ENCODE results near the gene KBTBD6. TPM values are rescaled to one million over a fixed set of nuclear protein-coding genes. Genes with fewer than 3 reads are reported as not detected.

The KBTBD6 gene
- total and polyA plus RNA-seq, 8 donors: 1.8 to 4.4 (median 3.5) TPM

GRCh38 chr13:41144576-41144975, 12.0 kb upstream of the KBTBD6 start:
- intact Hi-C loops (cut with DNase I): no loop called here
- no peak for ATAC-seq
- FAIRE-seq: no peak
- no peak for DNase-seq
- no peaks in the 10 kb centered on the region for H3K27me3 ChIP-seq
- H3K36me3 ChIP-seq: no peaks in the 10 kb centered on the region
- 69 to 75% methylated on average over 2 of the region's 2 CpGs for WGBS, 2 donors
- H3K27ac ChIP-seq: no peak overlapping the region
- H3K4me1 ChIP-seq: no peaks in the 10 kb centered on the region
- TF ChIP-seq CTCF (IDR thresholded peaks at IDR 0.05): no peak
- H3K9me3 ChIP-seq: no peaks in the 10 kb centered on the region
- H3K4me3 ChIP-seq: no peak overlapping the region

- WGBS, 2 donors: 70 to 81% methylated on average over 3 of the region's 3 CpGs
- FAIRE-seq: no peak
- Histone ChIP-seq H3K27me3 (no peaks in the 10 kb centered on the region), H3K27ac (no peak overlapping the region), H3K9me3 (no peaks in the 10 kb centered on the region), H3K4me3 (no peak overlapping the region), H3K4me1 (no peaks in the 10 kb centered on the region), H3K36me3 (no peaks in the 10 kb centered on the region)
- ATAC-seq: no peak
- intact Hi-C loops (cut with DNase I): loop anchor here in 1 of 3 donors (5.0 kb wide), 1 partner anchor 53 kb away; the partner anchor contains the start of gene KBTBD7
- TF ChIP-seq CTCF (IDR thresholded peaks at IDR 0.05): no peak
- DNase-seq: no peak
Observed at GRCh38 chr13:41139296-41139966, 6.8 kb upstream of the KBTBD6 start.

- intact Hi-C loops (cut with DNase I): loop anchor here in 1 of 3 donors (5.0 kb wide), 1 partner anchor 54 kb away; the partner anchor contains the start of gene KBTBD7
- DNase-seq: no peak
Observed at GRCh38 chr13:41137951-41138350, 5.3 kb upstream of the KBTBD6 start.

GRCh38 chr13:41137241-41137640, 4.6 kb upstream of the KBTBD6 start:
- Histone ChIP-seq H3K4me3 (no peak overlapping the region), H3K27me3 (no peaks in the 10 kb centered on the region), H3K9me3 (no peaks in the 10 kb centered on the region), H3K4me1 (no peaks in the 10 kb centered on the region), H3K27ac (no peak overlapping the region), H3K36me3 (no peaks in the 10 kb centered on the region)
- WGBS, 2 donors: 75 to 79% methylated on average over 3 of the region's 3 CpGs
- no peak for DNase-seq
- ATAC-seq: no peak
- no peak for FAIRE-seq
- TF ChIP-seq CTCF (IDR thresholded peaks at IDR 0.05): no peak
- intact Hi-C loops (cut with DNase I): loop anchor here in 1 of 3 donors (5.0 kb wide), 1 partner anchor 55 kb away; the partner anchor contains the start of gene KBTBD7

More at GRCh38 chr13:41137951-41138350, 5.3 kb upstream of the KBTBD6 start:
- Histone ChIP-seq H3K4me3 (no peak overlapping the region), H3K27ac (no peak overlapping the region), H3K27me3 (no peaks in the 10 kb centered on the region), H3K36me3 (no peaks in the 10 kb centered on the region), H3K9me3 (no peaks in the 10 kb centered on the region), H3K4me1 (no peaks in the 10 kb centered on the region)
- ATAC-seq (no peak), FAIRE-seq (no peak)
- 99 to 100% methylated on average over 2 of the region's 2 CpGs for WGBS, 2 donors
- no peak for TF ChIP-seq CTCF (IDR thresholded peaks at IDR 0.05)

GRCh38 chr13:41136396-41137031, 3.9 kb upstream of the KBTBD6 start:
- Histone ChIP-seq H3K4me1 (no peaks in the 10 kb centered on the region), H3K27ac (no peak overlapping the region), H3K27me3 (no peaks in the 10 kb centered on the region), H3K4me3 (no peak overlapping the region), H3K9me3 (no peaks in the 10 kb centered on the region), H3K36me3 (no peaks in the 10 kb centered on the region)
- no peak for TF ChIP-seq CTCF (IDR thresholded peaks at IDR 0.05)
- FAIRE-seq (no peak), DNase-seq (no peak), ATAC-seq (no peak)
- intact Hi-C loops (cut with DNase I): loop anchor here in 1 of 3 donors (5.0 kb wide), 1 partner anchor 56 kb away; the partner anchor contains the start of gene KBTBD7
- WGBS, 2 donors: 86 to 88% methylated on average over 9 of the region's 9 CpGs

All from pancreas (tissue), 10 donors.